Measurements from ENCODE around the gene E2F3. TPM values are rescaled to one million over a fixed set of nuclear protein-coding genes. Genes with fewer than 3 reads are reported as not detected.
"Not testable (repeated sequence)": the region's sequence is repeated elsewhere in the genome, so short reads cannot be mapped to it uniquely, and the experiment has no call there.

Gene E2F3
- total RNA-seq, 2 experiments from 2014 or later: 29.7 to 30.4 TPM

- CTCF ChIA-PET: no interaction called here
- POLR2A ChIA-PET: no interaction called here
These were observed 53.7 kb downstream of the E2F3 start for GRCh38 chr6:20455251-20455940.

GRCh38 chr6:20458027-20458894 is 56.6 kb downstream of the E2F3 start:
- ChIA-PET POLR2A (no interaction called here), CTCF (no interaction called here)

DNA sequence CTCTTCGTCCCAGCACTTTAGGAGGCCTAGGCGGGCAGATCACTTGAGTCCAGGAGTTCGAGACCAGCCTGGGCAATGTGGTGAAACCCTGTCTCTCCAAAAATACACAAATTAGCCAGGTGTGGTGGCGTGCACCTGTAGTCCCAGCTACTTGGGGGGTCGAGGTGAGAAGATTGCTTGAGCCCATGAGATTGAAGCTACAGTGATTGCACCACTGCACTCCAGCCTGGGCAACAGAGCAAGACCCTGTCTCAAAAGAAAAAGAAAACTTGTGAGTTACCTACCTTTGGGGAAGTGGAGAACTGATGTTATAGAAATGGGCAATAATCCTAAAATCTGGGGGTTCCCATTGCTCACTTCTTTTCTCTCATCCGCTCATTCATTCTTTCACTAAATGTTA is 58.0 kb downstream of the E2F3 start:
- POLR2A ChIA-PET: no interaction called here

GRCh38 chr6:20461576-20461975 is 59.9 kb downstream of the E2F3 start:
- ChIA-PET CTCF (no interaction called here), POLR2A (no interaction called here)

More for the DNA sequence above, 58.0 kb downstream of the E2F3 start:
- CTCF ChIA-PET: no interaction called here

DNA sequence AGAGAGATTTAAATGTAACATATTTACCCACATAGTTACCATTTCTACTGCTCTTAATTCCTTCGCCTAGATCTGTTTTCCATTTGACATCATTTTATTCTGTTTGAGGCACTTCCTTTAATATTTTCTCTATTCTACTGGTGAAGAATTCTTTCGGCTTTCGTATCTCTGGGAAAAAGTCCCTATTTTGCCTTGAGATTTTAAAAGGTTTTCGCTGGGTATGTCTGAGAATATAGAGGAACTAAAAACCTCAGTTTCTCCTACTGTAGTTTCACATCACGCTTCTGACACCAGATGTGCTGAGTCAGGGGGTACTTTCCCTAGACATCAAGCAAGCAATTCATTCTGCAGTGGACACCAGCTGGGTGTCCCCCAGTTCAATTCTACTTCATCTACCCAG is 61.7 kb downstream of the E2F3 start:
- ChIA-PET CTCF (no interaction called here), POLR2A (no interaction called here)

GRCh38 chr6:20464041-20464440 is 62.4 kb downstream of the E2F3 start:
- CTCF ChIA-PET: interaction anchor here (0.9 kb wide), 1 partner anchor 10 kb away, joined by 3 read pairs; no protein-coding TSS in a partner anchor
- POLR2A ChIA-PET: no interaction called here

- CTCF ChIA-PET: interaction anchor here (0.9 kb wide), 1 partner anchor 9 kb away, joined by 3 read pairs; no protein-coding TSS in a partner anchor
These were observed 63.2 kb downstream of the E2F3 start for GRCh38 chr6:20464847-20465246.

GRCh38 chr6:20465616-20466015 is 63.9 kb downstream of the E2F3 start:
- CTCF ChIA-PET, POLR2A ChIA-PET: not testable (repeated sequence)

More at GRCh38 chr6:20464847-20465246, 63.2 kb downstream of the E2F3 start:
- POLR2A ChIA-PET: no interaction called here

DNA sequence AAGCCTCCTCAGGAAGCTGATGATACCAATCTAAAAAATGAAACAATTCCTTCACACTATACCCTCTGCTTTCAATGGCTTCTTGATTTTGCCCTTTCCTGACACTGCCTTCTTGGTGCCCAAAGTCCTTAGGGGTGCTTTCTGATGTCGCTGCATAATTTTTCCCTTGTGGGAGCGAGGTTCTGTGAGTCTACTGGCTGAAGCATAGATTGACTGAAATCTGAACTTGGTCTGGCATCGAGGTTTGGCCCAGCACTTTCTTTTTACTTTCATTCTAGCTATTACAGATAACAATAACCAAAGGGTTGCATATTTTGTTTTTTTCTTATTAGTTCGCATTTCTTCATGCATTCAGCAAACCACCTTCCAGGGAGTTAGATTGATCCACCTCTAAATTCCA is 65.8 kb downstream of the E2F3 start:
- POLR2A ChIA-PET: no interaction called here
- CTCF ChIA-PET: no interaction called here

DNA sequence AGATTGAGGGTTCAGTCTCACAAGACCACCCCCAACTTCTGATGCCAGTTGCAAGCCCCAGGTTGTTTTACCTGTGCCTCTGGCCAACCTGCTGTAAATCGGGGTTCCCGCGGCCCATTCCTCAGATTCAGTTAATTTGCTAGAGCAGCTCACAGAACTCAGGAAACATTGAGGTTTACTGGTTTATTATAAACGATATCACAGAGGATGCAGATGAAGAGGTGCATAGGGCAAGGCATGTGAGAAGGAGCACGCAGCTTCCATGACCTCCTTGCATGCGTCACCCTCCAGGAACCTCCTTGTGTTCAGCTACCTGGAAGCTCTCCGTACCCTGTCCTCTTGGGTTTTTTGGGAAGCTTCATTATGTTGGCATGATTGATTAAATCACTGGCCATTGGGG is 66.5 kb downstream of the E2F3 start:
- ChIA-PET POLR2A (no interaction called here), CTCF (no interaction called here)

DNA sequence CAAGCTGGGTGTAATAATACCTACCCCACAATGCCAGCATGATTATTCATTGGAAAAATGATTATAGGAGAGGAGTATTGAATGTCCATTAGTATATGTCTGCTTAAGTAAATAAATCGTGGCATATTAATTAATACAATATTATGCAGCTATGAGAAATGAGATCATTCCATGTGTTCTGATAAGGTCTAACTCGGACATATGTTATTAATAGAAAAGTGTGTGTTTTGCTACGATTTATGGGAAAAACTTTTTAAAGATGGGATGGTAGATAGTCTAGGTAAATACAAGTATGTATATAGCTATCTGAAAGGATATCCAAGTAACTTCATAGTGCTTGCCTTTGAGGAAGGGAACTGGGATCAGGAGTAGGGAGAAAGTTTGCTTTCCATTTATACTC is 71.1 kb downstream of the E2F3 start:
- ChIA-PET POLR2A (no interaction called here), CTCF (interaction anchor here (1.6 kb wide), 1 partner anchor 68 kb away, joined by 4 read pairs; no protein-coding TSS in a partner anchor)

- CTCF ChIA-PET: interaction anchor here (0.7 to 1.6 kb wide), 2 partner anchors 9 to 69 kb away, joined by 3 to 4 read pairs; no protein-coding TSS in a partner anchor
- POLR2A ChIA-PET: no interaction called here
These were observed 71.8 kb downstream of the E2F3 start for GRCh38 chr6:20473518-20473917.

DNA sequence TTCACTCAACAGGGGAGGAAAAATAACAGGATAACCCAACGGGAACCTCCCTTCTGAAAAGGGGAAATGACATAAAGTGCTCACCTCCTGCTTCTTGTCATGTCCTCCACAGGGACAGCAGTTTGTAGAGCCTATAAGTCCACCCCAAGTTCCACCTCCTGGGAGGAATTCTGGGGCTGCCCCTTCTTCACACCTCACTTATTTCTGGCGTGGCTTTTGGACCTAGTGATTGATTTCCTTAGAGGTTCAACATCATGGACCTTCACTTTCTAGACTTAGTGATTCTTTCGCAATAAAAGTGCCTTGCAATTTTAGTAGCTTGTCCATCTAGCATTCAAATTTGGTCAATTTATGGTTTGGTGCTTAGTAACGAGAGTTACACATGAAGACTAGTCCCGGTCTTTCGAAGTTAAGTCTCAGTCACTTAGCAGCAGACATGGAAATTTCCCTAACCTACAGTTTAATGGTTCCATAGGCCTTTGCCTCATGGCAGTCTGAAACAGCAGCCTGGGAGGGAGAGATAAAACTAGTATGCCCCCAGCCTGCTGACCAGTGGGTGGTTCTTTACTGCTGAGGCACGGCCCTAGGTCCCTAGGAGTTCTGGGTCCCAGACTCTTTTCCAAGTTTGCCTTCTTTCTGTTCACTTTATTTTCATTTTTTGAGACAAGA is 73.3 kb downstream of the E2F3 start:
- ChIA-PET POLR2A (no interaction called here), CTCF (no interaction called here)

DNA sequence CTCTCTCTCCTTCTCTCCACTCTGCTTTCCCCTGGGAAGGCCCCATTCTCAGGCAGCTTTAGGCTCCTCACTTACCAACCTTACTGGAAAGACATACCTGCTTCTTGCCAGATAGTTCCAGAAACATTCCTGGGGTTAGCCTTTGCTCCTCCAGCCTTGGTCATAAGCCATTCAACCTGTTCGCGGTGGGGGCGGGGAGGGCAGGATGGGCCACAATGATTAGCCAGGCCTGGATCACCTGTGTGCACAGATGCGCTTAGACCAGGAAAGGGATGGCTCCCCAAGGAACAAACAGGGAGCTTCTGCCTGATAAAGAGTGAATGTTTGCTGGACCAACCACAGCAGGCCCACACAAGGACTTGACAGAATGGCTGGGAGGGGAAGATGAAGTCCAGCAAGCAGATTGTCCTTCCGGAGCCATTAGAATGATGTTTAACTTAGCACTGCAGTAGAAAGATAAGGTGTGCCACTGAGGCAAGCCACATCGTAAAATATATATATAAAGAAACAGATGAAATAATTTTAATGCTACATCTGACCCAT is 74.9 kb downstream of the E2F3 start:
- ChIA-PET CTCF (no interaction called here), POLR2A (no interaction called here)

DNA sequence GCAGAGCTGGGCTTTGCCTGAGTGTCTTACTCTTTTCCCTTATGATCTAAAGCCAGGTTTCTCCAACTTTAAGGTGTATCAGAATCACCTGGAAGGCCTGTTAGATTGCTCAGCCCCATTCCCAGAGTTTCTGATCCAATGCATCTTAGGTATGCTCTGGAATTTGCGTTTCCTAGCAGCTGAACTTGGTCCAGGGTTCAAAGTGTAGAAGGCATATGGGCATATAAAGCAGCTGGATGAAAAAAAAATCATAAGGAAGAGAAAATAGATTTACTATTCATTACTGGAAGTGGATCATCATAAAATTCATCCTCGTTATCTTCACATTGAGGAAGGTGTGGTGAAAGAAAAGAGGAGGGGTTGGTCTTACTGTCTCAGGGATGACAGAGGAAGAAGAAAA is 75.8 kb downstream of the E2F3 start:
- POLR2A ChIA-PET: no interaction called here
- CTCF ChIA-PET: no interaction called here

DNA sequence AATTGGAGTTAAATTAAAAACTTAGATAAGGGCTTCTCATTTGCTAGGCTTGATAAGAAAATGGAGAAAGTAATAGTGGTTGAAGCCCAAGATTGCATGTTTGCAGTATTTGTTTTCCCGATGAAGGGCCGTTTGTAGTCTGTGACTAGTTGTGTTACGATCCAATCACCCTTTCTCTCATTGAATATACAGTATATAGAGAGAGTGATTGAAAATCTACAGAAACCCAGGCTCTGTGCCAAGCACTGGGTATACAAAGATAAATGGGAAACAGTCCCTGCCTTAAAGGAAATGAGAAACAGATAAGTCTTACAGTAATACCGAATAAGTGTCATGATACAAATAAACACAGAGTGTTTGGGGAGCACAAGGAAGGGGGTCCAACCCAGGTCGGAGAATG is 77.4 kb downstream of the E2F3 start:
- ChIA-PET POLR2A (no interaction called here), CTCF (no interaction called here)

DNA sequence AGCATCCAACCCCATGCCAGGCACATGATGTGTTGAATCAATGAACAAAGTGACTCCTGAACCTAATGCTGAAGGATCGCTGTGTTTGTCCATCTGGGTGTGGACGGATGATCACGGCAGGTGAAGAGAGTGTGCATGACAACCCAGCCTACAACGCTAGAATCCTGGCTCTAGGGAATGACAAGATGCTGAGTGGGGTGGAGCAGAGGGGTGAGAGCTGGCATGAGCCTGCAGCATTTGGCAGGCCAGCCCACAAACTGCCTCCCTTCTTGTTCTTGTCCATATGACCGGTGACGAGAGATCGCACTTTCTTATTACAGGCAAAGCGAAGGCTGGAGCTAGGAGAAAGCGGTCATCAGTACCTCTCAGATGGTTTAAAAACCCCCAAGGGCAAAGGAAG is 77.8 kb downstream of the E2F3 start:
- POLR2A ChIA-PET: no interaction called here
- CTCF ChIA-PET: no interaction called here

DNA sequence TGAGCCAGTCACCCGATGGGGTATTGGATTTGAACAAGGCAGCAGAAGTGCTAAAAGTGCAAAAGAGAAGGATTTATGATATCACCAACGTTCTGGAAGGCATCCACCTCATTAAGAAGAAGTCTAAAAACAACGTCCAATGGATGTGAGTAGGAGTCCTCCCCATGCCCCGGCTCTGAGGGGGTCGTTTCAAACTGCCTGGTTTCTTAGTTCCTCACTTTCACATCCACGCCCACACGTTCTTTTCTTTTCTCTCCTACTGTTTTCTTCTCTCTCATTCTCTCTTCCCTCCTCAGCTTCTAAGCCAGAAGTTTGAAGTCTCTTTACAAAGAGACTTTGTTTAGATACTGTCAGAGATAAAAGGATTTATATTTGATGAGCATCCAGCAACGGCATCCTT is 79.6 kb downstream of the E2F3 start:
- ChIA-PET POLR2A (no interaction called here), CTCF (no interaction called here)

DNA sequence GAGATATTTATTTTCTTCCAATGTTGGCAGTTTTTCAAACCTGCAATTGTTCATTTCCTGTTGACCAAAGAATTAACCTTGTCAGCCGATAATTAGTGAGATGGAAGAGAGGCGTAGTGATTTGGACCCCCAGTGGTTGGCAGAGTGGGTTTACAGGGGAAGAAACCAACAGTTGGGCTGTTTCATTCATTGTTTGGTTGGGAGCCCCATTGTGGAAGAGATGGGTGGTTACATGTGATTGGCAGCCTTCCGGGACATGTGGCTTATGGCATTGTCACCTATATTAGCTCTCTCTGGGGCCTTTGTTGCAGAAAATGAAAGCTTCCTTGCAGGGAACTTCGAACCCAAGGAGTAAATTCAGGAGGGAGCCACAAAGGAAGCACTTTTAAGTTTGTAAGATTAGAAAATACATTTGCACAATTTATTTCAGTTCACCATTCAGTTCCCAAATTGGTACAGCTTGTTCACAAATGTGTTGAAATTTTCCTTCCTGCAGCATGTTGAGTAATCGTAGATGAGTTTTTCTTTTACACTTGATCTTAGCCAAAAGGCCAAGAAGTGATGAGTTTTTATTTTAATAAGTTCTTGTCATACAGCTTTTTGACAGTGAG is 82.3 kb downstream of the E2F3 start:
- ChIA-PET POLR2A (no interaction called here), CTCF (no interaction called here)

GRCh38 chr6:20486641-20487040 is 85.0 kb downstream of the E2F3 start:
- POLR2A ChIA-PET: no interaction called here
- CTCF ChIA-PET: no interaction called here

Data from activated CD8-positive, alpha-beta memory T cell treated with anti-CD3 and anti-CD28 coated beads for 36 hours (primary cell).